ENCODE results near the gene WRAP53. TPM values are rescaled to one million over a fixed set of nuclear protein-coding genes. Genes with fewer than 3 reads are reported as not detected.

Gene WRAP53
- polyA plus RNA-seq, 1 of the 3 experiments (the other 2 are of a cell fraction), result 8.6 TPM

- peak overlapping the region; percentile 80 to 91 for H3K4me3 ChIP-seq (ENCODE audit: low read depth in 2 of 2, low read length in 1 of 2)
- peaks cover 2 to 5% of the 10 kb centered on the region in 2 experiments for H3K36me3 ChIP-seq (replicated peaks in 1 of 2; ENCODE audit: control insufficient read depth in 1 of 2, insufficient read depth in 2 of 2, low read length in 1 of 2)
- H3K27ac ChIP-seq (ENCODE audit: low read depth in 2 of 2, low read length in 1 of 2), result peak overlapping the region; percentile 51 to 62
- H3K4me2 ChIP-seq, result peak overlapping the region; percentile 98
- WGBS (ENCODE audit: low lambda C conversion rate), result 23% methylated on average over 13 of the region's 13 CpGs
- H3K9ac ChIP-seq, result peak overlapping the region; percentile 83
- TF ChIP-seq EZH2phosphoT487 (IDR thresholded peaks at IDR 0.05; ENCODE audit: borderline replicate concordance, low read depth), result no peak
- TF ChIP-seq RXRA (IDR thresholded peaks at IDR 0.05; ENCODE audit: borderline replicate concordance, low read depth), result no peak
- TF ChIP-seq POLR2AphosphoS5 (IDR thresholded peaks at IDR 0.05; ENCODE audit: low read depth, low read length), result no peak
- no peak for TF ChIP-seq TCF12 (IDR thresholded peaks at IDR 0.05)
- TF ChIP-seq, protein P1, sequence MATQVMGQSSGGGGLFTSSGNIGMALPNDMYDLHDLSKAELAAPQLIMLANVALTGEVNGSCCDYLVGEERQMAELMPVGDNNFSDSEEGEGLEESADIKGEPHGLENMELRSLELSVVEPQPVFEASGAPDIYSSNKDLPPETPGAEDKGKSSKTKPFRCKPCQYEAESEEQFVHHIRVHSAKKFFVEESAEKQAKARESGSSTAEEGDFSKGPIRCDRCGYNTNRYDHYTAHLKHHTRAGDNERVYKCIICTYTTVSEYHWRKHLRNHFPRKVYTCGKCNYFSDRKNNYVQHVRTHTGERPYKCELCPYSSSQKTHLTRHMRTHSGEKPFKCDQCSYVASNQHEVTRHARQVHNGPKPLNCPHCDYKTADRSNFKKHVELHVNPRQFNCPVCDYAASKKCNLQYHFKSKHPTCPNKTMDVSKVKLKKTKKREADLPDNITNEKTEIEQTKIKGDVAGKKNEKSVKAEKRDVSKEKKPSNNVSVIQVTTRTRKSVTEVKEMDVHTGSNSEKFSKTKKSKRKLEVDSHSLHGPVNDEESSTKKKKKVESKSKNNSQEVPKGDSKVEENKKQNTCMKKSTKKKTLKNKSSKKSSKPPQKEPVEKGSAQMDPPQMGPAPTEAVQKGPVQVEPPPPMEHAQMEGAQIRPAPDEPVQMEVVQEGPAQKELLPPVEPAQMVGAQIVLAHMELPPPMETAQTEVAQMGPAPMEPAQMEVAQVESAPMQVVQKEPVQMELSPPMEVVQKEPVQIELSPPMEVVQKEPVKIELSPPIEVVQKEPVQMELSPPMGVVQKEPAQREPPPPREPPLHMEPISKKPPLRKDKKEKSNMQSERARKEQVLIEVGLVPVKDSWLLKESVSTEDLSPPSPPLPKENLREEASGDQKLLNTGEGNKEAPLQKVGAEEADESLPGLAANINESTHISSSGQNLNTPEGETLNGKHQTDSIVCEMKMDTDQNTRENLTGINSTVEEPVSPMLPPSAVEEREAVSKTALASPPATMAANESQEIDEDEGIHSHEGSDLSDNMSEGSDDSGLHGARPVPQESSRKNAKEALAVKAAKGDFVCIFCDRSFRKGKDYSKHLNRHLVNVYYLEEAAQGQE (IDR thresholded peaks at IDR 0.05; ENCODE audit: low read depth, low read length), result no peak
- TF ChIP-seq, protein P2, sequence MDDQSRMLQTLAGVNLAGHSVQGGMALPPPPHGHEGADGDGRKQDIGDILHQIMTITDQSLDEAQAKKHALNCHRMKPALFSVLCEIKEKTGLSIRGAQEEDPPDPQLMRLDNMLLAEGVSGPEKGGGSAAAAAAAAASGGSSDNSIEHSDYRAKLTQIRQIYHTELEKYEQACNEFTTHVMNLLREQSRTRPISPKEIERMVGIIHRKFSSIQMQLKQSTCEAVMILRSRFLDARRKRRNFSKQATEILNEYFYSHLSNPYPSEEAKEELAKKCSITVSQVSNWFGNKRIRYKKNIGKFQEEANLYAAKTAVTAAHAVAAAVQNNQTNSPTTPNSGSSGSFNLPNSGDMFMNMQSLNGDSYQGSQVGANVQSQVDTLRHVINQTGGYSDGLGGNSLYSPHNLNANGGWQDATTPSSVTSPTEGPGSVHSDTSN (IDR thresholded peaks at IDR 0.05), result no peak
- no peak for TF ChIP-seq RCOR1 (IDR thresholded peaks at IDR 0.05; ENCODE audit: low read length)
- no peak for TF ChIP-seq ZBTB33 (IDR thresholded peaks at IDR 0.05; ENCODE audit: borderline replicate concordance, low read depth)
- peaks cover 12 to 17% of the 10 kb centered on the region in 2 experiments; a peak in 3 of 4 replicates for H3K4me1 ChIP-seq (ENCODE audit: control insufficient read depth in 1 of 2, insufficient read depth in 2 of 2, low read depth in 1 of 2, low read length in 1 of 2)
- H3K27me3 ChIP-seq (ENCODE audit: insufficient read depth), result no peaks in the 10 kb centered on the region
- peak overlapping the region; percentile 94 for H2AFZ ChIP-seq (ENCODE audit: low read depth)
- CTCF ChIA-PET, result interaction anchor here (0.6 to 7.4 kb wide), 24 partner anchors 10 to 237 kb away, joined by 3 to 166 read pairs (median 8); partner anchors contain the start of genes ATP1B2, DNAH2, EFNB3 and FXR2
- peaks cover 25% of the 10 kb centered on the region for H3F3A ChIP-seq (replicated peaks; ENCODE audit: insufficient read depth)
- H3K9me2 ChIP-seq, result no peaks in the 10 kb centered on the region
- peaks cover 58% of the 10 kb centered on the region for H3K79me2 ChIP-seq (ENCODE audit: insufficient read depth)
- POLR2A ChIA-PET, result interaction anchor here (3.2 to 4.0 kb wide), 4 partner anchors 38 to 61 kb away, joined by 17 to 40 read pairs (median 34); partner anchors contain the start of genes ATP1B2, SAT2 and SHBG
- H4K20me1 ChIP-seq (ENCODE audit: insufficient read depth), result no peaks in the 10 kb centered on the region
- no peak for DNase-seq
- H3K9me3 ChIP-seq, result no peaks in the 10 kb centered on the region
Observed at GRCh38 chr17:7688808-7689316, 585 bp downstream of the WRAP53 start.

DNA sequence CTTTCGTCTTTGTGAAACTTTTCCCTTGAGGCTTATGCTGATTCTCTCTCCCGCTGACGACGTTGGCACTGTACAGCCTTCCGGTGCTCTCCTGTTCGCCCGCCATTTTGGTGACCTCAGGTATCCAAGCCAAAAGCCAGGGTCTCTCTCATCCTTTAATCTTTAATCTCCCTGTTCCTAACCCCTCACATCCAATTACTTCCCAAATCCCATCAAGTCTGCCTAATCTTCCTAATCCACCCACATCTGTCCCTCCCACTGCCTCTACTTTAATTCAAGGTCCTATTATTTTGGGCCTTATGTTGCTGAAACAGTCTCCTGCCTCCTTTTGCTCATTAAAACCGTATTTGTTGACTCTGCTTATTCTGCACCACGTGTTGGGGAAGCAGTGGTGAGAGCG is 7.3 kb downstream of the WRAP53 start:
- POLR2A ChIA-PET, result no interaction called here
- CTCF ChIA-PET, result interaction anchor here (1.0 kb wide), 1 partner anchor 22 kb away, joined by 4 read pairs; no protein-coding TSS in a partner anchor
- TF ChIP-seq RCOR1 (IDR thresholded peaks at IDR 0.05; ENCODE audit: low read length) (no peak), SIN3A (IDR thresholded peaks at IDR 0.05; ENCODE audit: borderline replicate concordance, low read depth, low read length) (no peak), USF2 (IDR thresholded peaks at IDR 0.05; ENCODE audit: borderline replicate concordance, low read depth, low read length) (no peak), GATA2 (CRISPR knock-in tag; IDR thresholded peaks at IDR 0.05) (no peak), ZBTB33 (IDR thresholded peaks at IDR 0.05; ENCODE audit: borderline replicate concordance, low read depth) (no peak), EP300 (IDR thresholded peaks at IDR 0.05; ENCODE audit: borderline replicate concordance in 1 of 2, low read depth in 1 of 2, low read length in 1 of 2) (no peak)
- TF ChIP-seq, protein P3, sequence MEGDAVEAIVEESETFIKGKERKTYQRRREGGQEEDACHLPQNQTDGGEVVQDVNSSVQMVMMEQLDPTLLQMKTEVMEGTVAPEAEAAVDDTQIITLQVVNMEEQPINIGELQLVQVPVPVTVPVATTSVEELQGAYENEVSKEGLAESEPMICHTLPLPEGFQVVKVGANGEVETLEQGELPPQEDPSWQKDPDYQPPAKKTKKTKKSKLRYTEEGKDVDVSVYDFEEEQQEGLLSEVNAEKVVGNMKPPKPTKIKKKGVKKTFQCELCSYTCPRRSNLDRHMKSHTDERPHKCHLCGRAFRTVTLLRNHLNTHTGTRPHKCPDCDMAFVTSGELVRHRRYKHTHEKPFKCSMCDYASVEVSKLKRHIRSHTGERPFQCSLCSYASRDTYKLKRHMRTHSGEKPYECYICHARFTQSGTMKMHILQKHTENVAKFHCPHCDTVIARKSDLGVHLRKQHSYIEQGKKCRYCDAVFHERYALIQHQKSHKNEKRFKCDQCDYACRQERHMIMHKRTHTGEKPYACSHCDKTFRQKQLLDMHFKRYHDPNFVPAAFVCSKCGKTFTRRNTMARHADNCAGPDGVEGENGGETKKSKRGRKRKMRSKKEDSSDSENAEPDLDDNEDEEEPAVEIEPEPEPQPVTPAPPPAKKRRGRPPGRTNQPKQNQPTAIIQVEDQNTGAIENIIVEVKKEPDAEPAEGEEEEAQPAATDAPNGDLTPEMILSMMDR (IDR thresholded peaks at IDR 0.05), result no peak

More for the DNA sequence above, 7.3 kb downstream of the WRAP53 start:
- peaks cover 2 to 9% of the 10 kb centered on the region in 2 experiments for H3K36me3 ChIP-seq (replicated peaks in 1 of 2; ENCODE audit: control insufficient read depth in 1 of 2, insufficient read depth in 2 of 2, low read length in 1 of 2)
- no peak overlapping the region for H3K27ac ChIP-seq (ENCODE audit: low read depth in 2 of 2, low read length in 1 of 2)
- no peaks in the 10 kb centered on the region for H3K4me1 ChIP-seq (ENCODE audit: control insufficient read depth in 1 of 2, insufficient read depth in 2 of 2, low read depth in 1 of 2, low read length in 1 of 2)
- no peak for DNase-seq
- H3K9me2 ChIP-seq, result no peaks in the 10 kb centered on the region
- no peaks in the 10 kb centered on the region for H4K20me1 ChIP-seq (ENCODE audit: insufficient read depth)
- H3K4me3 ChIP-seq (ENCODE audit: low read depth in 2 of 2, low read length in 1 of 2), result no peak overlapping the region
- H3K4me2 ChIP-seq, result no peak overlapping the region
- 96% methylated on average over 10 of the region's 10 CpGs for WGBS (ENCODE audit: low lambda C conversion rate)
- peaks cover 7% of the 10 kb centered on the region; the same call in 1 of the 2 replicates for H3K79me2 ChIP-seq (ENCODE audit: insufficient read depth)
- peaks cover 2% of the 10 kb centered on the region for H3F3A ChIP-seq (replicated peaks; ENCODE audit: insufficient read depth)
- H3K9me3 ChIP-seq, result no peaks in the 10 kb centered on the region
- no peak overlapping the region for H2AFZ ChIP-seq (ENCODE audit: low read depth)
- H3K9ac ChIP-seq, result no peak overlapping the region
- H3K27me3 ChIP-seq (ENCODE audit: insufficient read depth), result no peaks in the 10 kb centered on the region
